Stomach (tissue), 9 donors: ENCODE results near the gene THSD7A. TPM values are rescaled to one million over a fixed set of nuclear protein-coding genes. Genes with fewer than 3 reads are reported as not detected.

Source experiments
- DNase-seq, 2 donors: peaks; one replicate each; pipeline versions ENCODE4 v3.0.0 to v3.0.0-alpha.2; 2013 to 2019
- H3K27ac ChIP-seq, 5 donors: fragments of 200-600 bp in 4 of 5; sonication (generic) in 4 of 5; one replicate each; pipeline ENCODE4 v1.5.1; 2013 to 2019; ENCODE audit warnings: mild to moderate bottlenecking in 1 of 5, moderate library complexity in 1 of 5
- H3K27me3 ChIP-seq, 3 donors: fragments of 200-600 bp; sonication (generic); one replicate each; pipeline ENCODE4 v1.5.1; 2017 to 2019; ENCODE audit warnings: mixed run types in 1 of 3
- H3K36me3 ChIP-seq, 4 donors: fragments of 200-600 bp; sonication (generic); 1 replicate in 3 of 4; 2 replicates in 1 of 4; pipeline ENCODE4 v1.5.1; 2016 to 2019
- H3K4me1 ChIP-seq, 4 donors: fragments of 200-600 bp; sonication (generic); one replicate each; pipeline ENCODE4 v1.5.1; 2016 to 2019
- H3K4me3 ChIP-seq, 4 donors: fragments of 200-600 bp; sonication (generic) in 3 of 4; one replicate each; pipeline ENCODE4 v1.5.1; 2016 to 2019; ENCODE audit warnings: mild to moderate bottlenecking in 1 of 4
- H3K9me3 ChIP-seq, 4 donors: fragments of 200-600 bp; sonication (generic); one replicate each; pipeline ENCODE4 v1.5.1; 2016 to 2019
- CTCF ChIP-seq, 7 experiments: fragments of 450-650 bp in 4 of 7; fragments of 200-600 bp in 3 of 7; sonication (generic) in 3 of 7; IDR thresholded peaks; one replicate each; pipeline ENCODE4 v1.5.1; 2016 to 2019; ENCODE audit warnings: antibody characterized with exemption in 7 of 7, control low read depth in 2 of 7, mild to moderate bottlenecking in 1 of 7
- EP300 ChIP-seq: sonication (generic); formaldehyde crosslinking; IDR thresholded peaks from one replicate; pipeline ENCODE4 v1.6.1; 2017; ENCODE audit warnings: antibody characterized with exemption
- POLR2A ChIP-seq, 4 donors: fragments of 450-650 bp; IDR thresholded peaks; one replicate each; pipeline ENCODE4 v1.6.1; 2016; ENCODE audit warnings: antibody characterized with exemption in 4 of 4, control low read depth in 2 of 4, mild to moderate bottlenecking in 1 of 4, moderate library complexity in 1 of 4
- POLR2AphosphoS5 ChIP-seq, 3 donors: sonication (generic); formaldehyde crosslinking; IDR thresholded peaks; one replicate each; pipeline ENCODE4 v1.6.1; 2016; ENCODE audit warnings: antibody characterized with exemption in 3 of 3
- WGBS, 5 donors: extraction: QIAGEN DNeasy Blood & Tissue Kit in 3 of 5; methylation state at CpG; one replicate each; pipeline versions ENCODE4 v1.1.5 to v1.1.7; 2013 to 2018; 5-methylcytosine and 5-hydroxymethylcytosine counted together
- intact Hi-C: fragments of 100-400 bp; cut with DNase I; formaldehyde crosslinking; loops from one replicate; pipeline ENCODE4 v1.15.1; 2023; ENCODE audit warnings: low total_unique reads
- polyA plus RNA-seq, 3 donors: library from polyadenylated mRNA; stranded (reverse); fragments of 200-250 nt; gene quantifications; one replicate each; pipeline ENCODE4 v1.2.3, GENCODE V29; 2013
- total RNA-seq, 5 donors: library from RNA; depleted of rRNA; stranded (reverse); fragments of >200 nt; gene quantifications; one replicate each; pipeline versions ENCODE4 v1.1.0 to v1.2.3, GENCODE V29; 2014 to 2016
- donor health status: healthy with polysubstance abuse.
- donor health status: Bipolar disorder and iron deficiency.
- donor health status: healthy.

The THSD7A gene
- total and polyA plus RNA-seq, 8 donors: 0.06 to 13.2 (median 0.46) TPM; not detected in 1

- TF ChIP-seq POLR2AphosphoS5 (IDR thresholded peaks at IDR 0.05) (no peak), EP300 (no peak), CTCF (IDR thresholded peaks at IDR 0.05) (no peak), POLR2A (IDR thresholded peaks at IDR 0.05) (no peak)
- intact Hi-C loops: no loop called here
These were observed 2.0 kb downstream of the THSD7A start for GRCh38 chr7:11829954-11830353.

GRCh38 chr7:11819947-11820346 lies 12.1 kb downstream of the THSD7A start:
- Histone ChIP-seq H3K4me3 (no peak overlapping the region), H3K9me3 (no peaks in the 10 kb centered on the region), H3K27me3 (no peaks in the 10 kb centered on the region), H3K27ac (no peak overlapping the region), H3K36me3 (no peaks in the 10 kb centered on the region), H3K4me1 (peaks cover 0 to 10% (median 0%) of the 10 kb centered on the region in 4 donors)
- 95 to 98% (median 96%) methylated on average over 11 of the region's 11 CpGs for WGBS, 5 donors
- intact Hi-C loops: no loop called here
- no peak for DNase-seq
- no peak for TF ChIP-seq POLR2AphosphoS5 (IDR thresholded peaks at IDR 0.05)
- no peak for TF ChIP-seq CTCF (IDR thresholded peaks at IDR 0.05)
- no peak for TF ChIP-seq POLR2A (IDR thresholded peaks at IDR 0.05)
- TF ChIP-seq EP300: no peak

More at GRCh38 chr7:11829954-11830353, 2.0 kb downstream of the THSD7A start:
- no peaks in the 10 kb centered on the region for H3K36me3 ChIP-seq
- H3K27ac ChIP-seq: no peak overlapping the region
- no peak for DNase-seq
- H3K27me3 ChIP-seq: peaks cover 0 to 8% (median 8%) of the 10 kb centered on the region in 3 donors
- H3K4me3 ChIP-seq: peak overlapping the region in 1 of 4 donors; percentile 71
- H3K4me1 ChIP-seq: peaks cover 4 to 15% (median 10%) of the 10 kb centered on the region in 4 donors
- no peaks in the 10 kb centered on the region for H3K9me3 ChIP-seq

- Histone ChIP-seq H3K27me3 (no peaks in the 10 kb centered on the region), H3K9me3 (no peaks in the 10 kb centered on the region), H3K27ac (no peak overlapping the region), H3K4me1 (peaks cover 0 to 10% (median 0%) of the 10 kb centered on the region in 4 donors), H3K36me3 (no peaks in the 10 kb centered on the region), H3K4me3 (no peak overlapping the region)
- 87 to 92% (median 91%) methylated on average over 5 of the region's 5 CpGs for WGBS, 5 donors
- no peak for DNase-seq
- intact Hi-C loops: no loop called here
- no peak for TF ChIP-seq POLR2A (IDR thresholded peaks at IDR 0.05)
These were observed 12.7 kb downstream of the THSD7A start for GRCh38 chr7:11819271-11819670.

- H3K9me3 ChIP-seq: no peaks in the 10 kb centered on the region
- H3K27me3 ChIP-seq: no peaks in the 10 kb centered on the region
- 42 to 77% (median 45%) methylated on average over 4 of the region's 4 CpGs for whole genome bisulfite sequencing, 5 donors
- no peak for TF ChIP-seq EP300
- TF ChIP-seq CTCF (IDR thresholded peaks at IDR 0.05): no peak
- TF ChIP-seq POLR2AphosphoS5 (IDR thresholded peaks at IDR 0.05): no peak
- no peak for TF ChIP-seq POLR2A (IDR thresholded peaks at IDR 0.05)
- peaks cover 0 to 10% (median 0%) of the 10 kb centered on the region in 4 donors for H3K4me1 ChIP-seq
- H3K36me3 ChIP-seq: no peaks in the 10 kb centered on the region
- DNase-seq: peak in 1 of 2 donors; percentile 18
- no peak overlapping the region for H3K27ac ChIP-seq
- intact Hi-C loops: no loop called here
- no peak overlapping the region for H3K4me3 ChIP-seq
These were observed 13.7 kb downstream of the THSD7A start for GRCh38 chr7:11818281-11818680.

- no peak for TF ChIP-seq POLR2A (IDR thresholded peaks at IDR 0.05)
- no peak for TF ChIP-seq POLR2AphosphoS5 (IDR thresholded peaks at IDR 0.05)
- no peak for TF ChIP-seq EP300
- no peak for TF ChIP-seq CTCF (IDR thresholded peaks at IDR 0.05)
- H3K4me1 ChIP-seq: peaks cover 0 to 10% (median 0%) of the 10 kb centered on the region in 4 donors
- no peak overlapping the region for H3K27ac ChIP-seq
- no peak for DNase-seq
- H3K27me3 ChIP-seq: no peaks in the 10 kb centered on the region
- H3K4me3 ChIP-seq: no peak overlapping the region
- no peaks in the 10 kb centered on the region for H3K9me3 ChIP-seq
- intact Hi-C loops: no loop called here
- WGBS, 5 donors: 31 to 45% (median 41%) methylated on average over 4 of the region's 4 CpGs
- no peaks in the 10 kb centered on the region for H3K36me3 ChIP-seq
These were observed 14.8 kb downstream of the THSD7A start for GRCh38 chr7:11817111-11817740.
